22Rv1 (cell line): ENCODE measurements around the gene SART3.

Experiments
- CTCF ChIP-seq: fragments of 450-650 bp; IDR thresholded peaks from 2 replicates; pipeline ENCODE4 v1.5.1; 2017; ENCODE audit warnings: mild to moderate bottlenecking
- ZFX ChIP-seq: fragments of 450-650 bp; IDR thresholded peaks from 2 replicates; pipeline ENCODE4 v1.6.1; 2017; ENCODE audit warnings: antibody characterized with exemption, borderline replicate concordance

GRCh38 chr12:108517288-108518100 is 43.5 kb downstream of the SART3 start:
- TF ChIP-seq CTCF (no peak), ZFX (no peak)
